Measurements from ENCODE around the gene MYH14. TPM values are rescaled to one million over a fixed set of nuclear protein-coding genes. Genes with fewer than 3 reads are reported as not detected.

MYH14 gene
- total and polyA plus RNA-seq, 9 of the 15 experiments (the other 6 are each of a cell fraction or from before 2014, with no cell fraction given) = 0.04 to 0.86 (median 0.19) TPM; not detected in 2

DNA sequence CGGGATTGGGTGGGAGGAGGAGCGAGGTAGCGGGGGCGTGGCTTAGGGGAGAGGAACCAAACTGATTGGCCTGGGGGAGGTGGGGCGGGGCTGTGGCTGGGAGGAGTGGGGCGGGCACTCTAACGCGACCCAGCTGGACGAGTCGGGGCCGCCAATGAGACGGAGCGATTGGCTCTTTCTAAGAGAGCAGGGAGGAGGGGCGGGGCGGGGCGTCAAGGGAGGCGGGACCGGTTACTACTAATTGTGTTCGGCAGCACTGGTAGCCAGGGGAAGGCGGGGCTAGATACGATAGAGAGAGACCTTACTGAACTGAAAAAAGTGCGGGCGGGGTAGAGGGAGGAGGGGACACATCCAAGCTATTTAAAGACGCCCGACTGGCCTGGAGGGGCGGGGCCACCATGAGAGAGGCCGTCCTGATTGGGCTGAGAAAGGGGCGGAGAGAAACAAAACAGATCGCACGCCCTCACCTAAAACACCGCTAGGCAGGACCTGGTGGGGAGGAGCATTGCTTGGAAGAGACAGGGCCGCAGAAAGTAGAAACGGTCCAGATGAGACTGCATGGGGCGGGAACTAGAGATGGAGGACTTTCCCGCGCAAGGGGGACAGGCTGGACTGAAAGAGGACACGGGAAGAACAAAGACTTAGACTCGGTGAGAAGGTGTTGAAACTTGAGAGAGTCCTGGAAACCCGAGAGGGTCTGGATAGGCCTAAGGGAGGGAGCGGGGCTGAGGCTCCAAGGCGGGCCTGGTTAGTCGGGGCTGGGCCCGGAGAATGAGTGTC is 125.9 kb downstream of the MYH14 start, which contains the start of gene KCNC3 (continued):
- peak; percentile 68 to 72 for TF ChIP-seq NRF1 (conservative IDR thresholded peaks at IDR 0.05 in 1 of 2, IDR thresholded peaks at IDR 0.05 in 1 of 2)
- TF ChIP-seq, protein P1, sequence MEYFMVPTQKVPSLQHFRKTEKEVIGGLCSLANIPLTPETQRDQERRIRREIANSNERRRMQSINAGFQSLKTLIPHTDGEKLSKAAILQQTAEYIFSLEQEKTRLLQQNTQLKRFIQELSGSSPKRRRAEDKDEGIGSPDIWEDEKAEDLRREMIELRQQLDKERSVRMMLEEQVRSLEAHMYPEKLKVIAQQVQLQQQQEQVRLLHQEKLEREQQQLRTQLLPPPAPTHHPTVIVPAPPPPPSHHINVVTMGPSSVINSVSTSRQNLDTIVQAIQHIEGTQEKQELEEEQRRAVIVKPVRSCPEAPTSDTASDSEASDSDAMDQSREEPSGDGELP (CRISPR knock-in tag; IDR thresholded peaks at IDR 0.05; ENCODE audit: borderline replicate concordance) = peak; percentile 94
- peak in 1 of 2 experiments; percentile 76; a peak in 2 of 4 replicates for TF ChIP-seq HDAC1 (IDR thresholded peaks at IDR 0.05)
- TF ChIP-seq, protein P2, sequence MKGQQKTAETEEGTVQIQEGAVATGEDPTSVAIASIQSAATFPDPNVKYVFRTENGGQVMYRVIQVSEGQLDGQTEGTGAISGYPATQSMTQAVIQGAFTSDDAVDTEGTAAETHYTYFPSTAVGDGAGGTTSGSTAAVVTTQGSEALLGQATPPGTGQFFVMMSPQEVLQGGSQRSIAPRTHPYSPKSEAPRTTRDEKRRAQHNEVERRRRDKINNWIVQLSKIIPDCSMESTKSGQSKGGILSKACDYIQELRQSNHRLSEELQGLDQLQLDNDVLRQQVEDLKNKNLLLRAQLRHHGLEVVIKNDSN (CRISPR knock-in tag; IDR thresholded peaks at IDR 0.05) = peak; percentile 26; the same call in 1 of the 2 replicates
- TF ChIP-seq, protein P3, sequence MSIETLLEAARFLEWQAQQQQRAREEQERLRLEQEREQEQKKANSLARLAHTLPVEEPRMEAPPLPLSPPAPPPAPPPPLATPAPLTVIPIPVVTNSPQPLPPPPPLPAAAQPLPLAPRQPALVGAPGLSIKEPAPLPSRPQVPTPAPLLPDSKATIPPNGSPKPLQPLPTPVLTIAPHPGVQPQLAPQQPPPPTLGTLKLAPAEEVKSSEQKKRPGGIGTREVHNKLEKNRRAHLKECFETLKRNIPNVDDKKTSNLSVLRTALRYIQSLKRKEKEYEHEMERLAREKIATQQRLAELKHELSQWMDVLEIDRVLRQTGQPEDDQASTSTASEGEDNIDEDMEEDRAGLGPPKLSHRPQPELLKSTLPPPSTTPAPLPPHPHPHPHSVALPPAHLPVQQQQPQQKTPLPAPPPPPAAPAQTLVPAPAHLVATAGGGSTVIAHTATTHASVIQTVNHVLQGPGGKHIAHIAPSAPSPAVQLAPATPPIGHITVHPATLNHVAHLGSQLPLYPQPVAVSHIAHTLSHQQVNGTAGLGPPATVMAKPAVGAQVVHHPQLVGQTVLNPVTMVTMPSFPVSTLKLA (conservative IDR thresholded peaks at IDR 0.05) = peak in 1 of 2 experiments; percentile 49; a peak in 2 of 4 replicates
- 0 out of 2 replicates have a peak, but pooled peaks have one; percentile 57 for TF ChIP-seq RHOXF2B (CRISPR knock-in tag; conservative IDR thresholded peaks at IDR 0.05)
- peak; percentile 53; the same call in 1 of the 2 replicates for TF ChIP-seq ZEB2 (IDR thresholded peaks at IDR 0.05)
- TF ChIP-seq DACH1 (IDR thresholded peaks at IDR 0.05; ENCODE audit: partially characterized antibody) = peak; percentile 58
- TF ChIP-seq ZNF445 (CRISPR knock-in tag; IDR thresholded peaks at IDR 0.05; ENCODE audit: low read depth) = no peak
- peak; percentile 50; the same call in 1 of the 2 replicates for TF ChIP-seq ZNF24 (IDR thresholded peaks at IDR 0.05)
- TF ChIP-seq, protein P4, sequence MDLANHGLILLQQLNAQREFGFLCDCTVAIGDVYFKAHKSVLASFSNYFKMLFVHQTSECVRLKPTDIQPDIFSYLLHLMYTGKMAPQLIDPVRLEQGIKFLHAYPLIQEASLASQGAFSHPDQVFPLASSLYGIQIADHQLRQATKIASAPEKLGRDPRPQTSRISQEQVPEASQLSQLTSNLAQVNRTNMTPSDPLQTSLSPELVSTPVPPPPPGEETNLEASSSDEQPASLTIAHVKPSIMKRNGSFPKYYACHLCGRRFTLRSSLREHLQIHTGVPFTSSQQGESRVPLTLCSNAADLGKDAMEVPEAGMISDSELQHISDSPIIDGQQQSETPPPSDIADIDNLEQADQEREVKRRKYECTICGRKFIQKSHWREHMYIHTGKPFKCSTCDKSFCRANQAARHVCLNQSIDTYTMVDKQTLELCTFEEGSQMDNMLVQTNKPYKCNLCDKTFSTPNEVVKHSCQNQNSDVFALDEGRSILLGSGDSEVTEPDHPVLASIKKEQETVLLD (IDR thresholded peaks at IDR 0.05) = 0 out of 2 replicates have a peak, but pooled peaks have one; percentile 23
- TF ChIP-seq POLR2G (IDR thresholded peaks at IDR 0.05; ENCODE audit: low read depth, low read length) = peak; percentile 65
- TF ChIP-seq CXXC5 (CRISPR knock-in tag; IDR thresholded peaks at IDR 0.05) = no peak
- peak; percentile 62; the same call in 1 of the 2 replicates for TF ChIP-seq OTX1 (CRISPR knock-in tag; IDR thresholded peaks at IDR 0.05)
- TF ChIP-seq ZBTB7A (IDR thresholded peaks at IDR 0.05; ENCODE audit: borderline replicate concordance, control insufficient read depth, low read depth, low read length) = peak; percentile 44; the same call in 1 of the 2 replicates
- no peak for TF ChIP-seq BACH1 (tag; IDR thresholded peaks at IDR 0.05)
- peak; percentile 44; the same call in 1 of the 2 replicates for TF ChIP-seq DPF2 (IDR thresholded peaks at IDR 0.05)
- TF ChIP-seq EHMT2 (IDR thresholded peaks at IDR 0.05) = 0 out of 2 replicates have a peak, but pooled peaks have one; percentile 29
- peak; percentile 51 for TF ChIP-seq TAF1 (IDR thresholded peaks at IDR 0.05; ENCODE audit: control insufficient read depth, extremely low read depth, insufficient read depth, low read length, severe bottlenecking)
- peak; percentile 41 for TF ChIP-seq ZNF316 (IDR thresholded peaks at IDR 0.05)
- TF ChIP-seq GABPB2 (CRISPR knock-in tag; conservative IDR thresholded peaks at IDR 0.05) = 0 out of 2 replicates have a peak, but pooled peaks have one; percentile 50
- TF ChIP-seq STAT5B (CRISPR knock-in tag; IDR thresholded peaks at IDR 0.05) = no peak
- TF ChIP-seq SP2 (IDR thresholded peaks at IDR 0.05; ENCODE audit: extremely low read depth, low read depth, low read length, poor library complexity, severe bottlenecking) = no peak
- 0 out of 2 replicates have a peak, but pooled peaks have one; percentile 70 for TF ChIP-seq ZSCAN29 (IDR thresholded peaks at IDR 0.05)
- TF ChIP-seq POLR2AphosphoS5 (IDR thresholded peaks at IDR 0.05; ENCODE audit: control insufficient read depth, insufficient read depth, low read depth, low read length) = peak; percentile 84

All from K562 (cell line).